ENCODE data around the gene HIVEP3.

Gene HIVEP3

DNA sequence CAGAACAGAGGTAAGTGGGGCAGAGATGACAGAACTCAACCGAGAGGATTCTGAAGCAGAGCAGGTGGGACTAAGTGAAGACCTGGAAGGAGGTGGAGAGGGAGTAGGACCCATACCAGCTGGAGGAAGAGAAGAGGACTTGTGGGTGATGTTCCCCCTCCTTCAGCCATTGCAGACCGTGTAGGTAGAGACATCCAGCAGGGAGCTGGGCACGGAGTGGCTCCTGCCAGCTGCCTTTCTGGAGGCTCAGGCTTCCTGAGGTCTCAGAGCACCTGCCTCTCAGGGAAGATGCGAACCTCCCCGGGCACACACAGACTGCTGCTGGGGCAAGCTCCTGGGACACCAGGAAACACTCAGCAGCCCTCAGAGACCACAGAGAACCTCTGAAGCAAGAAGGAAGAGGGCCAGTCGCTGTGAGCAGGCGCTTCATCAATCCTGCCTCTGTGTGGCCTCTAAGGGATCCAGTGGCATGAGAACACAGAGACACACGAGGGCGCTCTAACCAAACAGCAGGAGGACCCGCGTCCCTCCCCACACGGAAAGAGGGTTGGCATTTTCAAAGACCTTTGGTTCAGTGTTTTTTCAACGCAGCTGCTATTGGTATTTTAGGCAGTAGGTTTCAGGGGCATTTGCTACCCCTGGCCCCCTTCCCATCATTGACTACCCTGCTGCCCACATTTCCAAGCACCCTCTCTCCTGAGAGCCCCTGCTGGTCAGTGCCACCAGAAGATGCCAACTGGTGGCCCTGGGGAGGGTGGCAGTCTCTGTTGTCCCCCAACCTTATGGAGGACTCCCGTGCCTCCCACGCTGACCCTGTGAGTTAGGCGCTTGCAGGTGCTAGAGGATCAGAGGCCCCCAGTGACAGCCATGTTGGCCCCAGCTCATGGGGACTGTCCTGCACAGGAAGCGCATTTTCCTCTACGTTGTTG, 344.7 kb downstream of the HIVEP3 start:
- Histone ChIP-seq H3K9ac (ENCODE audit: low read length) (no peak overlapping the region), H3K4me3 (ENCODE audit: low read length) (no peak overlapping the region), H3K36me3 (ENCODE audit: control insufficient read depth, insufficient read depth, low read length) (no peaks in the 10 kb centered on the region), H3K9me3 (ENCODE audit: control insufficient read depth, low read length) (no peaks in the 10 kb centered on the region), H3K4me1 (ENCODE audit: control insufficient read depth, insufficient read depth, low read length) (no peaks in the 10 kb centered on the region), H3K27me3 (ENCODE audit: control insufficient read depth, insufficient read depth, low read length) (no peaks in the 10 kb centered on the region)

DNA sequence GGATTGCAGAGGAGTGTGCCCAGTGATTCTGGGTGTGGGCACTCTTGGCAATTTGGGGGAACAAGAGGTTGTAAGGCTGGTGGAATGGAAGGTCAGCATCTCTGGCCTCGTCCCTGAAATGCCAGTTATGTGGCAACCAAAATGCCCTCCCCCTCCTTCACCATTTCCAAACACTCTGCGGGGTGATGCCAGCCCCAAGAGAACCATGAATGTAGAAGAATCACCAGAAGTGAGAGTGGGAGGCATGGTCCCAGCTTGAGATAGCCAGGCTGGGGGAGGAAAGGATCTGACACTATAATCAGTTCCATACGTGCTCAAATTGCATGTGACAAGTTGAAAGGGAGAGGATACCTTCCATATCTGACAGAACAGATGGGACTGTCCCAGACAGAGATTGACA, 345.5 kb downstream of the HIVEP3 start:
- H3K4me3 ChIP-seq (ENCODE audit: low read length), result no peak overlapping the region
- H3K9ac ChIP-seq (ENCODE audit: low read length), result no peak overlapping the region
- no peaks in the 10 kb centered on the region for H3K4me1 ChIP-seq (ENCODE audit: control insufficient read depth, insufficient read depth, low read length)
- H3K9me3 ChIP-seq (ENCODE audit: control insufficient read depth, low read length), result no peaks in the 10 kb centered on the region
- H3K36me3 ChIP-seq (ENCODE audit: control insufficient read depth, insufficient read depth, low read length), result no peaks in the 10 kb centered on the region
- H3K27me3 ChIP-seq (ENCODE audit: control insufficient read depth, insufficient read depth, low read length), result no peaks in the 10 kb centered on the region

DNA sequence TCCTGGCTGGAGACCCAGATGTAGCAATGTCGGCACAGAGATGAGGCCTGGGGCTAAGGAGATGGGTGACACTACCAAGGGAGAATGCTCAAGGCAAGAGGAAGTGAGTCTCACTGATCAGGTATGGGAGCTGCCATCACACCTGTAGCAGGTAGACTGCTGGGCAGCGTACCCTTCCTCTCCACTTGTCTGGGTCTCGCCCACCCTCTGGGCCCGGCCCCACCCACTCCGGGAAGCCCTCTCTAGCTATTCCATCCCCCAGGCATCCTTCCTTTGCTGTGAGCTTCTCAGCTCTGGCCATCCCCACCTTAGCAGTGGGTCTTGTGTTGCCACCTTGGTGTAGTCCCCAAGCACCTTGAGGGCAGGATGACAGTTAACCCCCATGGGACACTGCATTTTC, 346.5 kb downstream of the HIVEP3 start:
- no peaks in the 10 kb centered on the region for H3K27me3 ChIP-seq (ENCODE audit: control insufficient read depth, insufficient read depth, low read length)
- no peaks in the 10 kb centered on the region for H3K36me3 ChIP-seq (ENCODE audit: control insufficient read depth, insufficient read depth, low read length)
- H3K4me1 ChIP-seq (ENCODE audit: control insufficient read depth, insufficient read depth, low read length), result no peaks in the 10 kb centered on the region
- no peaks in the 10 kb centered on the region for H3K9me3 ChIP-seq (ENCODE audit: control insufficient read depth, low read length)
- H3K9ac ChIP-seq (ENCODE audit: low read length), result no peak overlapping the region
- no peak overlapping the region for H3K4me3 ChIP-seq (ENCODE audit: low read length)

DNA sequence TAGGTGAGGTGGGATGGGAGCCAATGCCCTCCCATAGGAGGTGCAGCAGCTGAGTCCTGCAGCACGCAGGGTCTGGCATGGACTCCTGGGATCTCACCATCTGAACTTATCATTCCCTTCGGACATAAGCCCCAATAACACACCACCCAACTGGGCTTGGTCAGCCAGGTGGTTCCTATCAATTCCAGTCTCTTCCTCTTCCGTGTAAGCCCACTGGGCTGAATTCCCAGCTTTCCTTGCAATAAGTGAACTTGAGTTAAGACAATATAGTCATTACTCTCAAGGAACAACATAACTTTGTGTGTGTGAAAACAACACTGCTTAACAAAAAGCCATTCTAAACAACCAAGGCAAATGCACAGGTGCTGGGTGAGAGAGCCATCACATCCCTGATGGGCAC, 347.7 kb downstream of the HIVEP3 start:
- Histone ChIP-seq H3K9me3 (ENCODE audit: control insufficient read depth, low read length) (no peaks in the 10 kb centered on the region), H3K36me3 (ENCODE audit: control insufficient read depth, insufficient read depth, low read length) (no peaks in the 10 kb centered on the region), H3K27me3 (ENCODE audit: control insufficient read depth, insufficient read depth, low read length) (no peaks in the 10 kb centered on the region), H3K4me3 (ENCODE audit: low read length) (no peak overlapping the region), H3K9ac (ENCODE audit: low read length) (no peak overlapping the region), H3K4me1 (ENCODE audit: control insufficient read depth, insufficient read depth, low read length) (no peaks in the 10 kb centered on the region)

DNA sequence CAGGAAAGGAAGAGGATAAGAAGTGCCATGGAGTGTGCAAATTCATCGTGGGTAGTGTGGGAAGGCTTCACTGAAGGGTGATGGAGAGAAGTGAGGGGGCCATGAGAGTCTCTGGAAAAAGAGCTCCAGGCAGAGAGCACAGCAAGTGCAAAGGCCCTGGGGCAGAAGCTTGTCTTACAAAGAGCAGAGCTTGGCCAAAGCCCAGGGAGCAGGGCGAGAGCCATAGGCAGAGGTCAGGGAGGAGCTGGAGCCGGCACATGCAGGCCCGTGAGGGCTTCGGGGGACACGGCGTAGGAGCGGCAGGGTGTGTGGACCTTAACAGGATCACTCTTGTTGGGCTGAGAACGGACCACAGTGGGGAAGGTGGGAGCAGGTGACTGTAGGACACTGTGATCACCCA, 350.5 kb downstream of the HIVEP3 start:
- Histone ChIP-seq H3K9ac (ENCODE audit: low read length) (no peak overlapping the region), H3K4me3 (ENCODE audit: low read length) (no peak overlapping the region), H3K27me3 (ENCODE audit: control insufficient read depth, insufficient read depth, low read length) (no peaks in the 10 kb centered on the region), H3K36me3 (ENCODE audit: control insufficient read depth, insufficient read depth, low read length) (no peaks in the 10 kb centered on the region), H3K4me1 (ENCODE audit: control insufficient read depth, insufficient read depth, low read length) (no peaks in the 10 kb centered on the region), H3K9me3 (ENCODE audit: control insufficient read depth, low read length) (no peaks in the 10 kb centered on the region)

DNA sequence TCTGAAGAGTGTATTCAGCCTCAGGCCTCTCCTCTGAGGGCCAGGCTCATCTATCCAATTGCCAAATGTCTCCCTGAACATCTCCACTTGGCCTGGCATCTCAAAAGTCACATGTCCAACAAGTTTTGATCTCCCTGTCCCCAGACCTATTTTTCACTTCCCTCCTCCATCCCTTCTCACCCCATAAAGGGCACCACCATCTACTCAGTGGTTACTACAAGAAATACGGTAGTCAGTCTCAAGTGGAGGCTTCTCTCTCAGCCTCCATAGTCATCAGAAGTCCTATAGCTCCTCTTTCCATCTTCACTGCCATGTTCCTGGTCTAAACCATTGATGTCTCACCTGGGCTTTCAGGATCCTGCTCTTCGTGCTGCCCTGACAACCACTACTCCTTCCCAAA, 351.8 kb downstream of the HIVEP3 start:
- H3K4me1 ChIP-seq (ENCODE audit: control insufficient read depth, insufficient read depth, low read length), result no peaks in the 10 kb centered on the region
- H3K27me3 ChIP-seq (ENCODE audit: control insufficient read depth, insufficient read depth, low read length), result no peaks in the 10 kb centered on the region
- H3K4me3 ChIP-seq (ENCODE audit: low read length), result no peak overlapping the region
- H3K9ac ChIP-seq (ENCODE audit: low read length), result no peak overlapping the region
- no peaks in the 10 kb centered on the region for H3K9me3 ChIP-seq (ENCODE audit: control insufficient read depth, low read length)
- H3K36me3 ChIP-seq (ENCODE audit: control insufficient read depth, insufficient read depth, low read length), result no peaks in the 10 kb centered on the region

DNA sequence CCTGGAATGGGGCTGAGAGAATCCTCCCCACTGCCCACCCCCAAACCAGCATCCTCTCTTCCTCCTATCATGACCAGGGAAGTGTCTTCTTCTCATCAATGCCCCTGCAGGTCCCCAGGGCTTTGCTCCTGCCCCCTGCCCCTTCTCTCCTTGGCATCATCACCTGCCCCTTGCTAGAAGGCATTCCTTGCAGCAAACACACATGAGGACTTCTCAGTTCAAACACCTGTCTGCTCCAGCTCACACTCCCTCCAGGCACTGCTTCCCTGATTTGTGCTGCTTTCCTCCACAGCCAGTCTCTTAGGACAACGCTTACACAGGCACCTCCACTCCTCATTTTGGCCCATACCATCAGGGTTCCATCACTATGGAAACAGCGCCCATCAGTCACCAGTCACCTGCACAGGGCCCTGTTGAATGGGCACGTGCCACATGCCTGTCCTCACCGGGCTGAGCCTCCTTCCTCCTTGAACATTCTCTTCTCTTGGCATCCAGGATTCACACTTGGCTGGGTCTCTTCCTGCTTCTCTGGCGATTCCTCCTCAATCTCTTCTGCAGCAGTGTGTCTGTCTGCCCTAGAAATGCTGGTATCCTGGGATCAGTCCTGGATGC, 352.3 kb downstream of the HIVEP3 start:
- Histone ChIP-seq H3K27me3 (ENCODE audit: control insufficient read depth, insufficient read depth, low read length) (no peaks in the 10 kb centered on the region), H3K4me1 (ENCODE audit: control insufficient read depth, insufficient read depth, low read length) (no peaks in the 10 kb centered on the region)

DNA sequence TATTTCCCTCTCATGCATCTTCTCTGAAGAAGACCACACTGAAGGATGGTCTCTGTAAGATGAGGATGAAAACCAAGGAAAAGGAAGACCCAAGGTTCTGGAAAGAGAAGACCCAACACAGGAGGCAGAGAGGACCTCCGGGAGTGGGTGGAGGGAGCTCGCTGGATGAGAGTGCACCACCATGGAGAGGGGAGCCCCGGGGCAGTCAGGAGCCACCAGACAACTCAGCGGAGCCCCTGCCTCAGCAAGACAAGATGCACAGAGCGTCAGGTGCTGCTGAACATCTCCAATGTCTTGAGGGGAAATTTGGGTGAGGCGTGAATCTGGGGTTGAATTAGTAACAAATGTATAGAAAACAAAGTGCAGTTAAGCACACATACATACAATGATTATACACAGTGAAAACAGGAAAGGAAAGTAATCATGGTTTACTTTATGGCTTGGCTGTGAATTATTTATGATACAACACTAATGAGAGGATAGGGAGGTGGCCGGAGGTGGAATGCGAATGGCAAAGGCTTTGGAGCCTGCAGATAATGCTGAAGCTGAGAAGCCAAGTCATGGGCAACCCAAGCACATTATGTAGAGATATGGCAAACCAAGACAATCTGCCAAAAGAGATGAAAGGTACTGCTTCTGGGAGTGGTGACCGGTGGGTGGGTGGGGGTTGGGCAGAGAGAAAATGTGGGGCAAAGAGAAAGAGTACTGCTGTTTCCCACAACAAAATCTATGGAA, 353.8 kb downstream of the HIVEP3 start:
- Histone ChIP-seq H3K4me3 (ENCODE audit: low read length) (no peak overlapping the region), H3K4me1 (ENCODE audit: control insufficient read depth, insufficient read depth, low read length) (no peaks in the 10 kb centered on the region), H3K9me3 (ENCODE audit: control insufficient read depth, low read length) (no peaks in the 10 kb centered on the region), H3K27me3 (ENCODE audit: control insufficient read depth, insufficient read depth, low read length) (no peaks in the 10 kb centered on the region), H3K36me3 (ENCODE audit: control insufficient read depth, insufficient read depth, low read length) (no peaks in the 10 kb centered on the region), H3K9ac (ENCODE audit: low read length) (no peak overlapping the region)

More for the DNA sequence above, 352.3 kb downstream of the HIVEP3 start:
- Histone ChIP-seq H3K9ac (ENCODE audit: low read length) (no peak overlapping the region), H3K36me3 (ENCODE audit: control insufficient read depth, insufficient read depth, low read length) (no peaks in the 10 kb centered on the region), H3K9me3 (ENCODE audit: control insufficient read depth, low read length) (no peaks in the 10 kb centered on the region), H3K4me3 (ENCODE audit: low read length) (no peak overlapping the region)

DNA sequence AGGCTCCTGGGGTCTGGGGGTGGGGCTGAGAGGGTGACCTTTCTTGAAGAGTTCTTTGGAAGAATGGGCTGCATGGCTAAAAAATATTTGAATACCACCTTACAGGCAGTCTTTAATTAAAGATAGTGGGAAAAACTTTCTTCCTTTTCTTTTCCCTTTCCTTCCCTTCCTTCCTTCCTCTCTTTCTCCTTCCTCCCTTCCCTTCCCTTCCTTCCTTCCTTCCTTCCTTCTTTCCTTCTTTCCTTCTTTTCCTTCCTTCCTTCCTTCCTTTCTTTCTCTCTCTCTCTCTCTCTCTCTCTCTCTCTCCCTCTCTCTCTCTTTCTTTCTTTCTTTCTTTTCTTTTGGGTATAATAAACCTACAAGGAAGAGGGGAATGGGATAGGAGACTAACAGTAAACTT, 356.4 kb downstream of the HIVEP3 start:
- Histone ChIP-seq H3K4me3 (ENCODE audit: low read length) (no peak overlapping the region), H3K4me1 (ENCODE audit: control insufficient read depth, insufficient read depth, low read length) (no peaks in the 10 kb centered on the region), H3K9me3 (ENCODE audit: control insufficient read depth, low read length) (no peaks in the 10 kb centered on the region), H3K36me3 (ENCODE audit: control insufficient read depth, insufficient read depth, low read length) (no peaks in the 10 kb centered on the region), H3K9ac (ENCODE audit: low read length) (no peak overlapping the region), H3K27me3 (ENCODE audit: control insufficient read depth, insufficient read depth, low read length) (no peaks in the 10 kb centered on the region)

DNA sequence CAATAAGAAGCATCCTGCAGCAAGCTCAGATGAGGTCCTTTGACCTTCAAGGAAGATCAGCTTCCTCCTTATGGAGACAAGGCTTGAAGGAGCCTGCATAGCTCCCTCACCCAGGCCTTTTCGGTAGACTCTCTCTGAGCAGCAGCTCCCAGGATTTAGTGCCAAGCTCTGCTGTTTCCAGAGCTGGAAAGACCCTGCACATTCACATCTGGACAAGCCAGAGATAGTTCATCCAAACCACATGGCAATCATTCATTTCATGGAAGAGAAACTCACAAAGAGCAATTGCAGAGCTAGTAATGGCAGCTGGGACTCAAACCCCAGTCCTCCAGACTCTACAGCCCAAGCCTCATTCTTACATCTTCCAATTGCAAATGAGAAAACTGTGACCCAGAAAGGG, 357.8 kb downstream of the HIVEP3 start:
- no peaks in the 10 kb centered on the region for H3K36me3 ChIP-seq (ENCODE audit: control insufficient read depth, insufficient read depth, low read length)
- no peaks in the 10 kb centered on the region for H3K4me1 ChIP-seq (ENCODE audit: control insufficient read depth, insufficient read depth, low read length)
- no peaks in the 10 kb centered on the region for H3K27me3 ChIP-seq (ENCODE audit: control insufficient read depth, insufficient read depth, low read length)
- H3K4me3 ChIP-seq (ENCODE audit: low read length), result no peak overlapping the region
- no peak overlapping the region for H3K9ac ChIP-seq (ENCODE audit: low read length)
- no peaks in the 10 kb centered on the region for H3K9me3 ChIP-seq (ENCODE audit: control insufficient read depth, low read length)

DNA sequence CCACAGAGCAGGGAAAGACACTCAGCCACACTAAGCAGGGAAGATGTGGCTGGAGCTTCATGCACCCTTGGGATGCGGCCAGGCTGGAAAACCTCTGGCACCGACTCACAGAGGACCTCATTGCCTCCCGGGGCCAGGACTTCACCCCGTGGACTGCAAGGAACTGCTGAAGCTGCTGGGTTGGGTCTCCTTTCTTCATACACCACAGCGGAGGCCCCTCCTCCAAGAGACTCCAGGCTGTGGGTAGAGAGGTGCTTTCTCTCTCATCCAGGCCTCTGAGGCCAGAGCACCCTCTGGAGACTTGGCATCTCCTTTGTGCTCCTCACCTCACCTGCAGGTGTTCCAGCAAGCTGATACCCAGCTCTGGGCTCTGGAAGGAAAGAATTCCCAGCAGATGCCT, 358.2 kb downstream of the HIVEP3 start:
- no peak overlapping the region for H3K4me3 ChIP-seq (ENCODE audit: low read length)
- no peaks in the 10 kb centered on the region for H3K36me3 ChIP-seq (ENCODE audit: control insufficient read depth, insufficient read depth, low read length)
- H3K27me3 ChIP-seq (ENCODE audit: control insufficient read depth, insufficient read depth, low read length), result no peaks in the 10 kb centered on the region
- no peak overlapping the region for H3K9ac ChIP-seq (ENCODE audit: low read length)
- no peaks in the 10 kb centered on the region for H3K4me1 ChIP-seq (ENCODE audit: control insufficient read depth, insufficient read depth, low read length)
- no peaks in the 10 kb centered on the region for H3K9me3 ChIP-seq (ENCODE audit: control insufficient read depth, low read length)

DNA sequence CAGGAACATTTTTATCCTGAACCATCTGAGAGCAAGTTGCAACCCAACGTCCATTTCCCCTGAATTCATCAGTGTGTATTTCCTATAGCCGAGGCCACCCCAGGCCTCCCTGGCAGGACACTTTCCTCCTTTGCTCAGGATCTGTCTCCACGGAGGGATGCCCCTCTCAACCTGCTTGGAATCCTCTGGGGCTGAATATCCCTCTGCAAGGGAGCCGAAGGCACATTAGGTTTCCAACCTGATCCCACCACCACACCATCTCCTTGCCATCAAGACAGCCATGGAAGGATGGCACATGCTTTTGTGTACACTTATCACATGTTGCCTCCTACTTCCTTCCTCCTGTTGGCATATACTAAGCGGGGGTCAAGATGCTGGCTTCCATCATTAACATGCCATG, 359.4 kb downstream of the HIVEP3 start:
- Histone ChIP-seq H3K4me1 (ENCODE audit: control insufficient read depth, insufficient read depth, low read length) (no peaks in the 10 kb centered on the region), H3K9ac (ENCODE audit: low read length) (no peak overlapping the region), H3K4me3 (ENCODE audit: low read length) (no peak overlapping the region), H3K9me3 (ENCODE audit: control insufficient read depth, low read length) (no peaks in the 10 kb centered on the region), H3K27me3 (ENCODE audit: control insufficient read depth, insufficient read depth, low read length) (no peaks in the 10 kb centered on the region), H3K36me3 (ENCODE audit: control insufficient read depth, insufficient read depth, low read length) (no peaks in the 10 kb centered on the region)

Measured in mucosa of stomach (tissue), 1 donor.